Measurements from ENCODE around the gene IL4I1.

The IL4I1 gene

DNA sequence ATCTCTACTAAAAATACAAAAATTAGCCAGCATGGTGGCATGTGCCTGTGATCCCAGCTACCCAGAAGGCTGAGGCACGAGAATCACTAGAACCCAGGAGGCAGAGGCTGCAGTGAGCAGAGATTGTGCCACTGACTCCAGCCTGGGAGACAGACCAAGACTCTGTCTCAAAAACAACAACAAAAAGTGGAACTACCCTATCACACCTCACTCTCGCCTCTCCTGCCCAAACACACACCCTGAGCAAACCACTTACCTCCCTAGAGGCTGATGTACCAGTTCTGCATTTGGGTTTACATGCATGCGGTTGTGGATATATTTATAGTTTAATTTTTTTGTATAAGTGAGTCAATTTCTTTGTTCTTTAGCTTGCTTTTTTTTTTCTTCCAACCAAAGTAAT lies 53.4 kb downstream of the IL4I1 start:
- Histone ChIP-seq H3K27ac (peak overlapping the region in 2 of 21 experiments; percentile 23 to 46), H3K4me3 (no peak overlapping the region)

DNA sequence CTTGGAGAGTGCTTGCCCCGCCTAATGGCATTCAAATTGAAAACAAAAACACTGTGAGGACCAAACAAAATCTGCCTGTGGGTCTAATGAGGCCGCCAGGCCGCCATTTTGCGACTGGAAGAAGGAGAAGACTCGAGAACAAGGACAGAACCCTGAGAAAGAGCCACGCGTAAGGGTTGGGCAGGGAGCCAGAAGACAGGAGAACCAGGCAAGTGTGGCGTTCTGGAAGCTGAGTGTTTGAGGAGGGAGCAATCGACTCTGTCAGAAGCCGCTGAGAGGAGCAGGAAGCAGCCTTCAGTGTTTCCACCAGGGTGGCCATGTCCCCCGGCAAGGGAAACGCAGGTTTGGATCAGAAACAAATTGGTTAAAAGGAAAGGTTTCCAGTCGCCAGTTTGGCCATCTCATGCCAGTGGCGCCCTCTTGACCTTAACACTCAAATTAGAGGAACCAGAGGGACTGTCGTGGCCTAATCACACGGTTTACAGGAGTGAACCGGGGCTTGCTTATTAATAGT lies 55.9 kb downstream of the IL4I1 start:
- Histone ChIP-seq H3K4me3 (no peak overlapping the region), H3K27ac (no peak overlapping the region)

- H3K27ac ChIP-seq = no peak overlapping the region
- H3K4me3 ChIP-seq = no peak overlapping the region
Observed at GRCh38 chr19:49840321-49840720, 56.4 kb downstream of the IL4I1 start.

GRCh38 chr19:49839713-49840112 lies 57.0 kb downstream of the IL4I1 start:
- Histone ChIP-seq H3K4me3 (no peak overlapping the region), H3K27ac (no peak overlapping the region)
